ENCODE results near the gene TRIO. TPM values are rescaled to one million over a fixed set of nuclear protein-coding genes. Genes with fewer than 3 reads are reported as not detected.

TRIO gene
- total RNA-seq, 3 donors from 2014 or later (not counting 1 experiment from before 2014, with no cell fraction given) = 84.6 to 136 (median 94.3) TPM

- H3K36me3 Mint-ChIP-seq = no peaks in the 10 kb centered on the region
- Histone ChIP-seq H3K4me3 (ENCODE audit: low read length) (no peak overlapping the region), H3K27me3 (ENCODE audit: control insufficient read depth, insufficient read depth, low read length) (no peaks in the 10 kb centered on the region), H3K9me3 (ENCODE audit: control insufficient read depth, insufficient read depth, low read length) (no peaks in the 10 kb centered on the region), H3K36me3 (ENCODE audit: control insufficient read depth, insufficient read depth, low read length) (peaks cover 4% of the 10 kb centered on the region), H3K27ac (ENCODE audit: low read length) (no peak overlapping the region), H3K4me1 (ENCODE audit: control insufficient read depth, insufficient read depth, low read length) (no peaks in the 10 kb centered on the region)
- 87% methylated on average over 7 of the region's 7 CpGs for WGBS (ENCODE audit: insufficient coverage)
- no peaks in the 10 kb centered on the region for H3K27me3 Mint-ChIP-seq (ENCODE audit: low read depth in 2 of 2)
- no peak overlapping the region for H3K4me3 Mint-ChIP-seq
- DNase-seq (no peak), ATAC-seq (no peak)
- intact Hi-C loops (cut with micrococcal nuclease) = no loop called here
- no peak for TF ChIP-seq CTCF (IDR thresholded peaks at IDR 0.05)
- no peak overlapping the region for H3K27ac Mint-ChIP-seq
- no peaks in the 10 kb centered on the region for H3K9me3 Mint-ChIP-seq
- no peaks in the 10 kb centered on the region for H3K4me1 Mint-ChIP-seq
Observed at GRCh38 chr5:14424011-14424685, 281.0 kb downstream of the TRIO start.

GRCh38 chr5:14425559-14425958 lies 282.4 kb downstream of the TRIO start:
- peaks cover 4% of the 10 kb centered on the region for H3K36me3 ChIP-seq (ENCODE audit: control insufficient read depth, insufficient read depth, low read length)
- no peaks in the 10 kb centered on the region for H3K4me1 ChIP-seq (ENCODE audit: control insufficient read depth, insufficient read depth, low read length)
- no peaks in the 10 kb centered on the region for H3K27me3 ChIP-seq (ENCODE audit: control insufficient read depth, insufficient read depth, low read length)
- intact Hi-C loops (cut with micrococcal nuclease) = no loop called here
- Mint-ChIP-seq H3K4me3 (no peak overlapping the region), H3K27ac (no peak overlapping the region), H3K27me3 (ENCODE audit: low read depth in 2 of 2) (no peaks in the 10 kb centered on the region), H3K9me3 (no peaks in the 10 kb centered on the region), H3K4me1 (no peaks in the 10 kb centered on the region), H3K36me3 (no peaks in the 10 kb centered on the region)
- no peak overlapping the region for H3K4me3 ChIP-seq (ENCODE audit: low read length)
- ATAC-seq (no peak), DNase-seq (no peak)
- TF ChIP-seq CTCF (IDR thresholded peaks at IDR 0.05) = no peak
- H3K27ac ChIP-seq (ENCODE audit: low read length) = no peak overlapping the region
- 95% methylated on average over 7 of the region's 7 CpGs for WGBS (ENCODE audit: insufficient coverage)
- no peaks in the 10 kb centered on the region for H3K9me3 ChIP-seq (ENCODE audit: control insufficient read depth, insufficient read depth, low read length)

GRCh38 chr5:14426521-14426920 lies 283.4 kb downstream of the TRIO start:
- ATAC-seq = no peak
- no peak overlapping the region for H3K4me3 Mint-ChIP-seq
- H3K9me3 Mint-ChIP-seq = no peaks in the 10 kb centered on the region
- H3K4me3 ChIP-seq (ENCODE audit: low read length) = no peak overlapping the region
- H3K9me3 ChIP-seq (ENCODE audit: control insufficient read depth, insufficient read depth, low read length) = no peaks in the 10 kb centered on the region
- H3K4me1 ChIP-seq (ENCODE audit: control insufficient read depth, insufficient read depth, low read length) = no peaks in the 10 kb centered on the region
- TF ChIP-seq CTCF (IDR thresholded peaks at IDR 0.05) = no peak
- no peaks in the 10 kb centered on the region for H3K4me1 Mint-ChIP-seq
- no peaks in the 10 kb centered on the region for H3K27me3 ChIP-seq (ENCODE audit: control insufficient read depth, insufficient read depth, low read length)
- no peaks in the 10 kb centered on the region for H3K27me3 Mint-ChIP-seq (ENCODE audit: low read depth in 2 of 2)
- intact Hi-C loops (cut with micrococcal nuclease) = no loop called here
- H3K27ac ChIP-seq (ENCODE audit: low read length) = no peak overlapping the region
- H3K27ac Mint-ChIP-seq = no peak overlapping the region
- WGBS (ENCODE audit: insufficient coverage) = 93% methylated on average over 9 of the region's 10 CpGs
- H3K36me3 ChIP-seq (ENCODE audit: control insufficient read depth, insufficient read depth, low read length) = peaks cover 4% of the 10 kb centered on the region
- no peaks in the 10 kb centered on the region for H3K36me3 Mint-ChIP-seq
- DNase-seq = no peak
